ENCODE data around the gene UNC13D.

UNC13D gene

GRCh38 chr17:75808905-75809621 is 35.1 kb downstream of the UNC13D start:
- peak; percentile 81 for DNase-seq (ENCODE audit: low read depth, low spot score)
- in situ Hi-C loops (cut with HindIII; ENCODE audit: low sequenced_read_pairs), result no loop called here
- H3K4me3 ChIP-seq (ENCODE audit: low read depth, low read length), result no peak overlapping the region
- TF ChIP-seq CTCF (IDR thresholded peaks at IDR 0.05; ENCODE audit: low read depth, low read length), result no peak

- TF ChIP-seq CTCF (IDR thresholded peaks at IDR 0.05; ENCODE audit: low read depth, low read length), result no peak
- no peak overlapping the region for H3K4me3 ChIP-seq (ENCODE audit: low read depth, low read length)
- in situ Hi-C loops (cut with HindIII; ENCODE audit: low sequenced_read_pairs), result no loop called here
- DNase-seq (ENCODE audit: low read depth, low spot score), result no peak
Measured at GRCh38 chr17:75808549-75808904, 35.7 kb downstream of the UNC13D start.

- no peak overlapping the region for H3K4me3 ChIP-seq (ENCODE audit: low read depth, low read length)
- no peak for DNase-seq (ENCODE audit: low read depth, low spot score)
- in situ Hi-C loops (cut with HindIII; ENCODE audit: low sequenced_read_pairs), result no loop called here
- no peak for TF ChIP-seq CTCF (IDR thresholded peaks at IDR 0.05; ENCODE audit: low read depth, low read length)
Measured at GRCh38 chr17:75807861-75808260, 36.3 kb downstream of the UNC13D start.

- in situ Hi-C loops (cut with HindIII; ENCODE audit: low sequenced_read_pairs), result no loop called here
- no peak for DNase-seq (ENCODE audit: low read depth, low spot score)
Measured at GRCh38 chr17:75806822-75807500, 37.2 kb downstream of the UNC13D start.

GRCh38 chr17:75803883-75804282 is 40.3 kb downstream of the UNC13D start:
- TF ChIP-seq CTCF (IDR thresholded peaks at IDR 0.05; ENCODE audit: low read depth, low read length), result no peak
- in situ Hi-C loops (cut with HindIII; ENCODE audit: low sequenced_read_pairs), result no loop called here
- no peak overlapping the region for H3K4me3 ChIP-seq (ENCODE audit: low read depth, low read length)
- no peak for DNase-seq (ENCODE audit: low read depth, low spot score)

More at GRCh38 chr17:75806822-75807500, 37.2 kb downstream of the UNC13D start:
- TF ChIP-seq CTCF (IDR thresholded peaks at IDR 0.05; ENCODE audit: low read depth, low read length), result no peak
- H3K4me3 ChIP-seq (ENCODE audit: low read depth, low read length), result no peak overlapping the region

GRCh38 chr17:75799402-75799801 is 44.8 kb downstream of the UNC13D start:
- in situ Hi-C loops (cut with HindIII; ENCODE audit: low sequenced_read_pairs), result no loop called here
- DNase-seq (ENCODE audit: low read depth, low spot score), result no peak
- TF ChIP-seq CTCF (IDR thresholded peaks at IDR 0.05; ENCODE audit: low read depth, low read length), result no peak
- H3K4me3 ChIP-seq (ENCODE audit: low read depth, low read length), result no peak overlapping the region

All from astrocyte of the spinal cord (primary cell).